K562 (cell line): ENCODE results near the gene UBE2S. TPM values are rescaled to one million over a fixed set of nuclear protein-coding genes. Genes with fewer than 3 reads are reported as not detected.

Experiments
- ATAC-seq: fragments of 200-7000 bp; cut with Tn5 transposase; 3 replicates; pipeline ENCODE4 v1.9.1; 2020; ENCODE audit warnings: moderate library complexity
- BruUV-seq: library from RNA; stranded (reverse); fragments of 400-500 nt; replicated peaks from 2 replicates; lab custom pipeline; 2021; lab: Mats Ljungman, UMichigan
- CTCF ChIA-PET: fragments of 300-600 bp; formaldehyde crosslinking; extraction: SDS; loops from one replicate; lab custom pipeline; 2021; ENCODE audit warnings: low intra/inter-chr PET ratio; lab: Yijun Ruan, JAX
- POLR2A ChIA-PET: fragments of 300-600, 350-650 bp; sonication (Branson Sonifier 250); formaldehyde crosslinking; extraction: SDS; loops from one replicate; lab custom pipeline; 2021; ENCODE audit warnings: antibody characterized with exemption, inconsistent platforms; lab: Yijun Ruan, JAX
- DNase-seq, 4 experiments: peaks; one replicate each; pipeline versions ENCODE4 v3.0.0 to v3.0.0-alpha.2; 2011 to 2018; ENCODE audit warnings: low spot score in 3 of 4, mixed read lengths in 3 of 4; ENCODE audit errors: extremely low read depth in 1 of 4
- FAIRE-seq: peaks from 2 replicates; lab custom pipeline; 2011; peaks lifted over from hg19 to GRCh38; lab: Jason Lieb, UNC
- H2AFZ ChIP-seq: 2 replicates; pipeline ENCODE4 v1.6.0; 2011; ENCODE audit warnings: low read depth, low read length, control low read depth, inconsistent platforms
- H3K27ac ChIP-seq: fragments of 200-600 bp; 3 replicates; pipeline ENCODE4 v1.8.0; 2011; ENCODE audit warnings: low read depth, mild to moderate bottlenecking, control low read depth, inconsistent platforms, low read length, moderate library complexity, mixed read lengths; ENCODE audit errors: extremely low read depth
- H3K27me3 ChIP-seq, 2 experiments: fragments of 300-600 bp in 1 of 2; 2 replicates in 1 of 2; 3 replicates in 1 of 2; pipeline versions ENCODE4 v1.6.0 to v1.8.0; 2011; ENCODE audit warnings: inconsistent platforms in 2 of 2, low read length in 2 of 2, mild to moderate bottlenecking in 1 of 2, mixed read lengths in 1 of 2, moderate library complexity in 1 of 2; ENCODE audit not compliant: control insufficient read depth in 2 of 2, insufficient read depth in 2 of 2
- H3K36me3 ChIP-seq: fragments of 300-600 bp; 3 replicates; pipeline ENCODE4 v1.8.0; 2011; ENCODE audit warnings: mild to moderate bottlenecking, low read length, inconsistent platforms; ENCODE audit not compliant: control insufficient read depth, insufficient read depth
- H3K4me1 ChIP-seq, 2 experiments: fragments of 200-600 bp in 1 of 2; replicated peaks in 1 of 2; 2 replicates in 1 of 2; 3 replicates in 1 of 2; pipeline versions ENCODE4 v1.5.1 to v1.8.0; 2011; ENCODE audit warnings: inconsistent platforms in 2 of 2, low read length in 2 of 2, mild to moderate bottlenecking in 1 of 2, mixed read lengths in 1 of 2, moderate library complexity in 1 of 2; ENCODE audit not compliant: control insufficient read depth in 2 of 2, insufficient read depth in 2 of 2
- H3K4me2 ChIP-seq: 2 replicates; pipeline ENCODE4 v1.6.1; 2011; ENCODE audit warnings: low read length, control low read depth, inconsistent platforms, mixed read lengths; ENCODE audit not compliant: insufficient read depth
- H3K4me3 ChIP-seq: fragments of 200-600 bp; sonication (generic), shearing (Covaris generic); 2 replicates; pipeline ENCODE4 v1.5.1; 2016; ENCODE audit warnings: control low read depth, inconsistent platforms
- H3K79me2 ChIP-seq: fragments of 200-600 bp; 3 replicates; pipeline ENCODE4 v1.8.0; 2011; ENCODE audit warnings: low read length, inconsistent platforms; ENCODE audit not compliant: control insufficient read depth, insufficient read depth
- H3K9ac ChIP-seq, 2 experiments: 2 replicates each; pipeline versions ENCODE4 v1.6.0 to v1.6.1; 2011; ENCODE audit warnings: low read depth in 2 of 2, low read length in 2 of 2, control low read depth in 1 of 2, inconsistent platforms in 1 of 2, mild to moderate bottlenecking in 1 of 2, mixed read lengths in 1 of 2; ENCODE audit not compliant: insufficient read depth in 1 of 2
- H3K9me1 ChIP-seq: one replicate; pipeline ENCODE4 v1.6.0; 2011; ENCODE audit warnings: inconsistent platforms, mild to moderate bottlenecking, low read length, moderate library complexity; ENCODE audit not compliant: control insufficient read depth, insufficient read depth
- H3K9me3 ChIP-seq: replicated peaks from 2 replicates; pipeline ENCODE4 v1.5.1; 2011; ENCODE audit warnings: low read depth, low read length, inconsistent platforms; ENCODE audit not compliant: control insufficient read depth, insufficient read depth
- H4K20me1 ChIP-seq: replicated peaks from 2 replicates; pipeline ENCODE4 v1.6.1; 2011; ENCODE audit warnings: low read length, inconsistent platforms, mixed read lengths; ENCODE audit not compliant: control insufficient read depth, insufficient read depth
- ADNP ChIP-seq: fragments of 200-800 bp; sonication (Bioruptor generic); IDR thresholded peaks from 2 replicates; pipeline ENCODE4 v1.6.1; 2016; ENCODE audit warnings: missing genetic modification characterization, missing compliant biosample characterization
- BCOR ChIP-seq: fragments of 450-650 bp; IDR thresholded peaks from 2 replicates; pipeline ENCODE4 v1.6.1; 2016
- BRD9 ChIP-seq: fragments of 450-650 bp; IDR thresholded peaks from 2 replicates; pipeline ENCODE4 v1.6.1; 2018; ENCODE audit warnings: low read depth; ENCODE audit not compliant: partially characterized antibody
- CBX3 ChIP-seq, 2 experiments: IDR thresholded peaks; 1 replicate in 1 of 2; 2 replicates in 1 of 2; pipeline ENCODE4 v1.6.1; 2012; ENCODE audit warnings: inconsistent platforms in 2 of 2, low read length in 2 of 2, borderline replicate concordance in 1 of 2, control low read depth in 1 of 2
- CREB1 ChIP-seq, 2 experiments: sonication (generic) in 1 of 2; formaldehyde crosslinking in 1 of 2; IDR thresholded peaks; 2 replicates each; pipeline versions ENCODE4 v1.6.1 to v1.8.0; 2012 to 2022; ENCODE audit warnings: inconsistent platforms in 1 of 2, mild to moderate bottlenecking in 1 of 2, missing genetic modification reagents in 1 of 2, moderate library complexity in 1 of 2
- CSDE1 ChIP-seq, 2 experiments: fragments of 450-650 bp; IDR thresholded peaks; 2 replicates each; pipeline ENCODE4 v1.6.1; 2016; ENCODE audit warnings: mild to moderate bottlenecking in 1 of 2
- E2F4 ChIP-seq: sonication (generic); formaldehyde crosslinking; IDR thresholded peaks from 2 replicates; pipeline ENCODE4 v1.8.0; 2022; ENCODE audit warnings: mild to moderate bottlenecking, low read depth, missing genetic modification reagents
- EGR1 ChIP-seq: fragments of 450-650 bp; conservative IDR thresholded peaks from 2 replicates; pipeline ENCODE4 v1.6.1; 2017; ENCODE audit warnings: mild to moderate bottlenecking
- HMBOX1 ChIP-seq: sonication (generic); IDR thresholded peaks from 2 replicates; pipeline ENCODE4 v1.6.1; 2016
- NR2C2 ChIP-seq, 2 experiments: fragments of 200-800 bp in 1 of 2; sonication (Bioruptor generic) in 1 of 2; sonication (generic) in 1 of 2; formaldehyde crosslinking in 1 of 2; IDR thresholded peaks; 2 replicates each; pipeline versions ENCODE4 v1.6.1 to v1.8.0; 2016 to 2022; ENCODE audit warnings: mild to moderate bottlenecking in 1 of 2, missing compliant biosample characterization in 1 of 2, missing genetic modification characterization in 1 of 2, missing genetic modification reagents in 1 of 2
- NUFIP1 ChIP-seq: fragments of 450-650 bp; IDR thresholded peaks from 2 replicates; pipeline ENCODE4 v1.6.1; 2018; ENCODE audit not compliant: partially characterized antibody
- OTX1 ChIP-seq: fragments of 450-650 bp; formaldehyde crosslinking; IDR thresholded peaks from 2 replicates; pipeline ENCODE4 v1.4.0; 2022; ENCODE audit warnings: mild to moderate bottlenecking
- RBM25 ChIP-seq: fragments of 200-400 bp; formaldehyde crosslinking; IDR thresholded peaks from 2 replicates; pipeline ENCODE4 v1.6.1; 2018; ENCODE audit warnings: low read length, low read depth, moderate library complexity; ENCODE audit not compliant: severe bottlenecking
- SMARCA5 ChIP-seq: fragments of 450-650 bp; IDR thresholded peaks from 2 replicates; pipeline ENCODE4 v1.6.1; 2016
- SNRNP70 ChIP-seq: fragments of 200-400 bp; formaldehyde crosslinking; optimal IDR thresholded peaks from 2 replicates; pipeline ENCODE3; 2017; ENCODE audit warnings: low read depth, low read length
- U2AF2 ChIP-seq: fragments of 200-400 bp; formaldehyde crosslinking; optimal IDR thresholded peaks from 2 replicates; pipeline ENCODE3; 2017; ENCODE audit warnings: low read depth, mild to moderate bottlenecking, low read length
- ZNF197 ChIP-seq: fragments of 200-800 bp; sonication (Bioruptor generic); IDR thresholded peaks from 2 replicates; pipeline ENCODE4 v1.6.1; 2016; ENCODE audit warnings: low read depth, missing genetic modification characterization, missing compliant biosample characterization
- ZNF586 ChIP-seq: fragments of 450-650 bp; formaldehyde crosslinking; conservative IDR thresholded peaks from 2 replicates; pipeline ENCODE4 v1.4.0; 2020; ENCODE audit warnings: mild to moderate bottlenecking, moderate library complexity
- WGBS: fragments of 100-300 bp; shearing (Covaris generic); methylation state at CpG from one replicate; pipeline ENCODE4 v1.1.6; 2016; ENCODE audit warnings: low coverage, mixed read lengths; ENCODE audit not compliant: insufficient coverage; ENCODE audit errors: missing lambda C conversion rate; 5-methylcytosine and 5-hydroxymethylcytosine counted together
- in situ Hi-C: fragments of 300-500 bp; cut with MboI; formaldehyde crosslinking; loops from 4 replicates; pipeline ENCODE4 v1.15.0; 2018; ENCODE audit warnings: inconsistent platforms, mixed read lengths
- intact Hi-C: fragments of 100-400 bp; cut with micrococcal nuclease; formaldehyde crosslinking; loops from 2 replicates; pipeline ENCODE4 v1.14.2; 2022
- polyA plus RNA-seq, 8 experiments: library from polyadenylated mRNA; depleted of rRNA in 4 of 8; stranded (reverse) in 5 of 8; unstranded in 3 of 8; fragments of >200 nt; fragmentation: Nextera tagmentation in 2 of 8; fragmentation: Illumina TruSeq in 1 of 8; extraction: Ambion mirVana in 2 of 8; extraction: Trizol in 1 of 8; gene quantifications; 2 replicates each; pipeline versions ENCODE4 v1.2.1 to v1.2.3, GENCODE V29; 2011 to 2014; ENCODE audit warnings: inconsistent platforms in 1 of 8, missing spikeins in 1 of 8
- total RNA-seq, 7 experiments: library from RNA; depleted of rRNA in 6 of 7; stranded (reverse); fragments of >200 nt in 6 of 7; fragmentation: Illumina TruSeq in 2 of 7; extraction: Trizol in 2 of 7; gene quantifications; 2 replicates each; pipeline versions ENCODE4 v1.2.1 to v1.2.3, GENCODE V29; 2011 to 2021; ENCODE audit warnings: low replicate concordance in 1 of 7
- TF ChIP-seq, protein P1 (sequence below): fragments of 250-450 bp; sonication (Bioruptor Pico); IDR thresholded peaks from 2 replicates; pipeline ENCODE4 v1.8.0; 2022; ENCODE audit warnings: inconsistent platforms, mild to moderate bottlenecking, moderate library complexity, borderline replicate concordance

Gene UBE2S
- total and polyA plus RNA-seq, 9 of the 15 experiments (the other 6 are each of a cell fraction or from before 2014, with no cell fraction given): 1.5 to 1,305 (median 157) TPM

GRCh38 chr19:55439052-55439451 lies 31.5 kb upstream of the UBE2S start (continued):
- TF ChIP-seq HMBOX1 (no peak), E2F4 (CRISPR knock-in tag) (0 out of 2 replicates have a peak, but pooled peaks have one; percentile 31), BCOR (peak; percentile 84), SNRNP70 (no peak), ZNF586 (CRISPR knock-in tag) (no peak), EGR1 (no peak), RBM25 (peak; percentile 70), SMARCA5 (peak; percentile 73; the same call in 1 of the 2 replicates), NUFIP1 (no peak)
- TF ChIP-seq, all 486 proteins: peak for 5

DNA sequence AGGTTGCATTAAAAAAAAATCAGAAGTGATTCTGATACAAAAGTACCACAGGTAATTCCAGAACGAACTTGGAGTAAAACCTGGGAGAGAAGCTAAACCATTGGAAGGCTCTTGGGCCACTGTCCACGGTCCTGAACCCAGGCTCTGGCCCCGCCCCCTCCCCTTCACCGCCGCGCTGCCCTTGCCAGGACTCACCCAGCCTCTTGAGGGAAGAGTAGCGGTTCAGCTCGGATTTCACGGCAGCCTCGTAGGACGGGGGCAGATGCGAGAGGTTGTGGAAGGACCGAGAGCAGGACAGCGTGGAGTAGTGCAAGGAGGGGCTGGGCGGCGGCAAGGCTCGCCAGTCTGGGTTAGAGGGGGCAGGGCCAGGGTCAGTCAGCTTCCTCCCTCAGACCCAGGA lies 29.8 kb upstream of the UBE2S start:
- in situ Hi-C loops: loop anchor here (25.0 kb wide), 1 partner anchor 775 kb away; the partner anchor contains the start of gene LILRB4
- TF ChIP-seq ADNP (tag): no peak
- no peak for TF ChIP-seq U2AF2
- 0 out of 2 replicates have a peak, but pooled peaks have one; percentile 57 for TF ChIP-seq NR2C2 (CRISPR knock-in tag; IDR thresholded peaks at IDR 0.05)
- no peak for TF ChIP-seq NR2C2 (tag; IDR thresholded peaks at IDR 0.05)
- no peak for TF ChIP-seq BRD9
- TF ChIP-seq, protein P1, sequence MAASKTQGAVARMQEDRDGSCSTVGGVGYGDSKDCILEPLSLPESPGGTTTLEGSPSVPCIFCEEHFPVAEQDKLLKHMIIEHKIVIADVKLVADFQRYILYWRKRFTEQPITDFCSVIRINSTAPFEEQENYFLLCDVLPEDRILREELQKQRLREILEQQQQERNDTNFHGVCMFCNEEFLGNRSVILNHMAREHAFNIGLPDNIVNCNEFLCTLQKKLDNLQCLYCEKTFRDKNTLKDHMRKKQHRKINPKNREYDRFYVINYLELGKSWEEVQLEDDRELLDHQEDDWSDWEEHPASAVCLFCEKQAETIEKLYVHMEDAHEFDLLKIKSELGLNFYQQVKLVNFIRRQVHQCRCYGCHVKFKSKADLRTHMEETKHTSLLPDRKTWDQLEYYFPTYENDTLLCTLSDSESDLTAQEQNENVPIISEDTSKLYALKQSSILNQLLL: no peak
- TF ChIP-seq CSDE1 (IDR thresholded peaks at IDR 0.05): no peak
- TF ChIP-seq OTX1 (CRISPR knock-in tag): no peak
- TF ChIP-seq CREB1 (IDR thresholded peaks at IDR 0.05): no peak
- TF ChIP-seq CREB1 (CRISPR knock-in tag; IDR thresholded peaks at IDR 0.05): peak; percentile 49; the same call in 1 of the 2 replicates
- peak in 1 of 2 experiments; percentile 40; a peak in 1 of 3 replicates for TF ChIP-seq CBX3 (IDR thresholded peaks at IDR 0.05; ENCODE audit: borderline replicate concordance in 1 of 2, low read length in 2 of 2)
- TF ChIP-seq ZNF197 (CRISPR knock-in tag): peak; percentile 89

More for the DNA sequence above, 29.8 kb upstream of the UBE2S start:
- ChIA-PET CTCF (no interaction called here), POLR2A (interaction anchor here (0.6 to 1.7 kb wide), 13 partner anchors 8 to 266 kb away, joined by 3 to 9 read pairs (median 4); partner anchors contain the start of gene UBE2S)
- no peak overlapping the region for H3K4me2 ChIP-seq
- H3K9ac ChIP-seq: no peak overlapping the region
- H2AFZ ChIP-seq: no peak overlapping the region
- no peaks in the 10 kb centered on the region for H3K36me3 ChIP-seq
- intact Hi-C loops: no loop called here
- peaks cover 10 to 42% of the 10 kb centered on the region in 2 experiments for H3K4me1 ChIP-seq
- BruUV-seq: no TSS peak
- DNase-seq: peak; percentile 78 to 86 (median 83)
- peak; percentile 75 for ATAC-seq
- 2% methylated on average over 13 of the region's 17 CpGs for WGBS
- no peaks in the 10 kb centered on the region for H3K79me2 ChIP-seq
- no peak overlapping the region for H3K4me3 ChIP-seq
- FAIRE-seq: peak; percentile 92
- peaks cover 14% of the 10 kb centered on the region for H4K20me1 ChIP-seq
- no peak overlapping the region for H3K27ac ChIP-seq
- H3K9me3 ChIP-seq: no peaks in the 10 kb centered on the region
- no peaks in the 10 kb centered on the region for H3K9me1 ChIP-seq
- peaks cover 0 to 9% of the 10 kb centered on the region in 2 experiments; a peak in 2 of 5 replicates for H3K27me3 ChIP-seq
